Caki2 (cell line): ENCODE results near the gene TRIL. TPM values are rescaled to one million over a fixed set of nuclear protein-coding genes. Genes with fewer than 3 reads are reported as not detected.

Experiments used
- DNase-seq: peaks from one replicate; pipeline ENCODE4 v3.0.0-alpha.2; 2015; ENCODE audit warnings: low read depth
- in situ Hi-C: cut with HindIII; loops from 2 replicates; pipeline ENCODE4 v1.10.0; 2016; ENCODE audit warnings: low sequenced_read_pairs, low pct_unique_long_range_greater_than_20kb, mixed read lengths
- total RNA-seq: library from RNA; depleted of rRNA; stranded (reverse); fragments of >200 nt; shearing (Covaris generic); gene quantifications from 2 replicates; pipeline ENCODE4 v1.2.3, GENCODE V29; 2014; ENCODE audit warnings: low replicate concordance

Gene TRIL
- total RNA-seq, 1 experiment from 2014 or later, result 0.20 TPM

DNA sequence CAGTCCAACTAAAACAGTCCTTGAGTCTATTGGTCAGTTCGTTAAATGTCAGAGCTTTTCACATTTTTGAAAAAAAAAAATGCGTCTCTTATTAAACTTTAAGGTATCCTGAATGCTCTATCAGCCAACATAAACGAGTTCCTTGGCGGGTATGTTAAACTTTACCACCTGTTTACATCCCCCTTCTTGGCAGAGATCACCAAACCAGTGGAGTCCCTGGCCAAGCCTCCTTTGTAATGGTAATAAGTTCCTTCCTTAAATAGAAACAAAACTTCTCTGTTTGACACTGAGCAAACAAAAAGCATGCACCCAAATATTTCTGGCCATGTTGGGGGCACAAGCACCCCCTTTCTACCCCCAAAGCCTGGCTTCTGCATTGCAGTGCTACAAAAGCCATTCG is 3.2 kb downstream of the TRIL start:
- no peak for DNase-seq
- in situ Hi-C loops, result no loop called here

DNA sequence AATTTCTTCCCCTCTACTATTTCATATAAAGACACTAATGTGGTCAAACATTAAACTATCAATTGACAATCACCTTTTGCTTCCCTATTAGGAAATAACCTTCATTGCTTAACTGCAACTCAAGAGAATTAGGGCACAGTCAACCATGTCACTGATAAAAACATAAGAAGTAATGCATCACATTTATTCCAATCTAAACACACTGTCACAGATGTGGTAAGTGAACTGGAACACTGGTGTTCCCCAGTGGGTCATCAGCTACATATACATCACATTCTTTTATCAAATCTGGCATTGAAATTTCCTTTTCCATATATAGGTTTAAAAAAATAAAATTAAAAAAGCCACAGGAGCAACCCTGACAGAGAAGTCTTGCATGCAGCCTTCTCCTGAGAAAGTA is 3.7 kb downstream of the TRIL start:
- in situ Hi-C loops, result no loop called here
- DNase-seq, result peak; percentile 44

DNA sequence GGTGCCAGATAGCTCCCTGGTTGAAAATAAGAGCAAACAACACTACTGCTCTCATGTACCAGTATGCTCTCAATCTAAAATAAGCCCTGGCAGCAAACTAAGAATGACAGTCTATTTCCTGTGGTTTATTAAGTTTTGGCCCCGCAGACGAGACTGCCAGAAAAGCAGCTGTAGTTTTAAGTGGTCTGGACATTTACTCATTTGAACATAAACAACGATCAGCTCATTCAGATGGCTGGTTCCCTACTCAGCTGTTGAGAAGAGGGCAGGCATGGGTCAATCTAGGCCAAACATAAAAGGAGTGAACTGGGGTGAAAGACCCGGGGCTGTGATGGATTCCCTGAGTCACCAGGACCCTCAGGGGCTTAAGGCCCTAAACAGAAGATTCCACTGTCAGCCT is 4.5 kb downstream of the TRIL start:
- no peak for DNase-seq
- in situ Hi-C loops, result no loop called here

DNA sequence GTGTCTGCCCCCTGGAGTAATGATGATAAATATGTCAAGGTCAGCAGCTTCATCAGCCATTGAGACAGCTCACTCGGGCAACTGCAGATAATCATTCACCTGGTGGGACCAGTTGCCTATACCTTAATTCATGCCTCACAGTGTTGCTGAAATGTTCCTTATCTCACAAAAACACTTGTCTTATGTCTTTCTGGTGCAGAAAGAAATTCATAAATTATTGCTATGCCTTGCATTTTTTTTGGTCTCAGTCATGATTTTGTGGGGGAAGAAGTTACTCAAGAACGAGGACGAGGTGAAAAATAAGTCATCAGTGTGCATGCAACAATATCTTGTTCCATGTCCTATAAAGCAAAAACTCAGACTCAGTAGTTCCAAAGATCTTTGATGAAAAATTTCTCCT is 16.0 kb downstream of the TRIL start:
- in situ Hi-C loops, result no loop called here
- DNase-seq, result no peak

DNA sequence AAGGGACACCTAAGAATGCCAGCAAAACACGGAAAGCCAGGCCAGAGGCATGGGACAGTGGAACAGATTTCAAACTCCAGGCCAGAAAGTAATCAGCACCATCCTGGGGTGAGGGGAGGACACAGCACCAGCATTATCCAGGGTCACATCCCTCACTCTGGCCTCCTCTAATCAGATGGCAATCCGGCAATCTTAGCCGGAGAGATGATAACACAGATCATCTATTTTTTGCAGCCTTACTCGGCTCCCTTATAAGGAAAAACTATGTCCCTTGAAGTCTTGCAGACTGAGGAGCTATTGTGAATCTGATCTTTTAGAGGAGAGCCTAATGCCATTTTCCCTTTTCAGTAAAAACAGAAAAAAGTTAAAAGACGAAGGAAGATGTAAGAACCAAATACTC is 16.5 kb downstream of the TRIL start:
- in situ Hi-C loops, result no loop called here
- DNase-seq, result no peak

DNA sequence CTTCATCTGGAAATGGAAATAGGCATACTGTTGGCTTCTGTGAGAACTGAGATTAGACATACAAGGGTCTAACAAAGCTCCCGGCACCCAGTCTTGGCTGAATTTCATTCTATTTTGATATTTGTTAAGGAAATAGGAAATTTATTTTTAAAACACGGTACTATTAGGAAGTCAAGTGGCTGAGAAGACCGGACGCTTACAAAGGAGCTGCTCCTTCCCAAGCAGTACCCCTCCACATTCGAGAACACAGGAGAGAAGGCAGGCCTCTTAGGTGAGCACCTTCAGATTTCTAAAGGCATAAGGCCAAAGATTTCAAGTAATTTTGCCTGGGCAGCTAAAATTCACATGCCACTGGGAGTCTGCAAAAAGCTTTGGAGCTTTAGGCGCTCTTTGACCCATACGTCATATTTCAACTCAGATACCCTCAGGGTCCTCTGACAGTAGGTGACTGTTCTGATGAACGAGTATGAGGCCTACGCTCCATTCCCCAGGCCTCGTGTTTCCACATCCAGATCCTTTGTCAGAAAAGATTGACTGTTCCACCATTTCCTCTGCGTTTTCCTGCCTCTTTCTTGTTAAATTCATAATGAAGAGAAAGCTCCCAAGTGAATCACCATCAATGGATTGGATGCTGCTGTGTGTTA is 17.3 kb downstream of the TRIL start:
- in situ Hi-C loops, result no loop called here
- DNase-seq, result no peak

DNA sequence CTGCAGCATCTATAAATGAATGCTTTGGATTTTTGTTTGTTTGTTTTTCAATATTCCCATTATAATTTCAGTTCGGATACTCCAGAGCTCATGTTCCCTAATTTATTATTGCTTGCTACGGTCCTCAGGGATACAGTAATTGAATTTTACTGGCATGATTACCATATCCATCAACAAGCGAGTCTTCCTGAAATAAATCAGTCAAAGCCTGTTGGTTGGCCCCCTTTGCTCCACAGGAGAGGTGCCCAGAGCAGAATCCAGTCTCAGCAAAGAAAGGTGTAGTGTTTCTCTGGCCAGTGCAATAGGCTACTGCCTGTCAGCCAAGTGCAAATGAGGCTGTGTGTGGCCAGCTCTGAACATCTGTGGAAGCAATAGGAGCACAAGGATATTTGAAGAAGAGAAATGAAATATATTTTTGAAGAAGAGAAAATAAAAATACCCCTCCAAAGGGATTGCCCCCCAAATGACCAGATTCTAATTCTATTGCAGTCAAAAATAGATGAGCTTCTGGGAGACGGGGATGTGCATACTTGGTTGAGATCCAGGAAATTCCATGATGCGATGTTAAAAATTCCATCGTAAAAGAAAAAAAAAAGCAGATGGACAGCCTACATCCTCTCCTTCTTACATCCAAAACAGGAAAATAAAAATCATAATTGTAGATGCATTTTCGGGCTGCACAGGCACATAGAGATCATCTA is 18.1 kb downstream of the TRIL start:
- in situ Hi-C loops, result no loop called here
- DNase-seq, result no peak

DNA sequence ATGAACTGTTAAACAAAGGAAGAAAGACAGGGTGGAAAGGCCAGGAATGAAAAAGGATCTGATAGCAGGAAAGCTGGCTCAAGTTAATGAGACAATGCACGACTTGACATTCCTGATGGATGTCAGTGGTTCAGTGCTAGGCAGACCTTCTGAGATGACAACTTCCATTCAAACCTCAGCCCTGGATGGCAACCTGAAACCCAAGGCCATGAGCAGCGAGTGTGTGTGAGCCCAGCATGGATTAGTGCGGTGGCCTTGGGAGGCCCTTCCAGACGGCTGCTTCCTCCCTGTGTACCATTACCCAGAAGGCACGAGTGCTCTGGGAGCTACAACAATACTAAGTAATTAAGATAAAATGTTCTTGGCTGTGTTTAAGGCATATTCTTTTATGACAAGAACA is 18.8 kb downstream of the TRIL start:
- in situ Hi-C loops, result no loop called here
- no peak for DNase-seq

DNA sequence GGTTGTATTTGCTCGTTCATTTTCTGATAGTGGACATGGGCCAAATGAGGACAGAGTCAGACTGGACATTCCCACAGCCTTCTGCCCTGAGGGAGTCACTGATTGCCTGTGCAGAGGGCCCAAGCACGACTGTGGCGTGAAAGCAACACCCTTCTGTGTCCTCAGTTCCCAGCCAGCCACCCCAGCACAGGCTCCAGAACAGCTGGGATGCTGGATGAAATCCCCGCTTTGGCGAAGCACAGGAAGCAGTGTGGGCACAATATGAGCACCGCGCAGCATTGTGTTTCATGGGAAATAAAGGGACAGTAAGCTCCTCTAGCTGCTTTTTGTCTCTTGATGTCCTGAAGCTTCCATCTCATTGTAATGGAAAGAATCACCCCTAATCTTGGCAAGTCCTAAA is 20.5 kb downstream of the TRIL start:
- in situ Hi-C loops, result no loop called here
- DNase-seq, result no peak

DNA sequence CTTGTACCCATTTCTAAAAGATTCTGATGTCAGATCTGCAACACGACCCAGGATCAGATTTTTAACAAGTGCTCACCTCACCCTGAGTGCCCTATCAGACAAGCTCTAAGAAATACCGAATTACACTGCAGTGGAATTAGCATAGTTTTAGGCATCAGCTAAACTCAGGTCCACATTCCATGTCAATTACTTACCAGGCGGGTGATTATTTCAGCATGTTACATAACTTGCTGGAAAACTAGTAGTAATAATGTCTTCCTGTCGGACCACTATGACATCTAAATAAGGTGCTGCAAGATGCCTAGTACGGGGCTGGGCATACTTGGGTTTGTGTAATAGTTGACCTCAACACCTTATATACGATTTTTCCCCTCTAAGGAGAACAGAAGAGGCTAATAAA is 21.0 kb downstream of the TRIL start:
- in situ Hi-C loops, result no loop called here
- DNase-seq, result no peak

DNA sequence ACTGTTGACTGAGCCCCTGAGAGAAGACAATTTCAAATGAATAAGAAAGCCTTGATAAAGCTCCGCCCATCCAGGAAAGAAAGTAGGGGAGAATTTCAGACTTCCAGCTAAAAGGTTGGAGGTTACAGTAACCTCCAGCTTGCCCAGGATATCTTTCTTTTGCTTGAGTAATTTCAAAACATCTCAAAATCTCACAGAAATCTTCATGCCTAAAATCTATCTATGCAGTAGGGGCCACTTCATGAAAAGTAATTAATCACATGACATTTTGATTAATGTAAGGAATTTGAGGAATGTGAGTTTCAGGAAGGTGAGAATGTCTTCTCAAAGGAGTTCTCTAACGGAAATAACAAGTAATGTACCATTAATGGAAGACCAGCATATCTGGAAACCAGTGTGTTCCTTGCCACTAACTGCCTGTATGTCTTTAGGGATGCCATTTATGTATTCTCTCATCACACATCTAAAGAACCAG is 24.2 kb downstream of the TRIL start:
- in situ Hi-C loops, result no loop called here
- DNase-seq, result peak; percentile 79

DNA sequence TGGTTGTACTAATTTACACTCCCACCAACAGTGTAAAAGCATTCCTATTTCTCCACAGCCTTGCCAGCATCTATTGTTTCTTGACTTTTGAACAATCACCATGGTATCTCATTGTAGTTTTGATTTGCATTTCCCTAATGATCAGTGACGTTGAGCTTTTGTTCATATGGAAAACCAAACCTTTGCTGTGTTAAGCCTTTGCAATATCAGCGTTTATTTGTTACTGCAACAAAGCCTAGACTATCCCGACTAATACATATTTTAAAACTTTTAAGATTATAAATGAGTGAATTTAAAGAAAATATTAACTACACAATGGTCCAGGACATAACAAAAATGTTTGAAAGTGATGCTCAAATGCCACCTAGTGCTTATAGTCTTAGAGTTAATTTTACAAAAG is 26.6 kb downstream of the TRIL start:
- no peak for DNase-seq
- in situ Hi-C loops, result no loop called here

DNA sequence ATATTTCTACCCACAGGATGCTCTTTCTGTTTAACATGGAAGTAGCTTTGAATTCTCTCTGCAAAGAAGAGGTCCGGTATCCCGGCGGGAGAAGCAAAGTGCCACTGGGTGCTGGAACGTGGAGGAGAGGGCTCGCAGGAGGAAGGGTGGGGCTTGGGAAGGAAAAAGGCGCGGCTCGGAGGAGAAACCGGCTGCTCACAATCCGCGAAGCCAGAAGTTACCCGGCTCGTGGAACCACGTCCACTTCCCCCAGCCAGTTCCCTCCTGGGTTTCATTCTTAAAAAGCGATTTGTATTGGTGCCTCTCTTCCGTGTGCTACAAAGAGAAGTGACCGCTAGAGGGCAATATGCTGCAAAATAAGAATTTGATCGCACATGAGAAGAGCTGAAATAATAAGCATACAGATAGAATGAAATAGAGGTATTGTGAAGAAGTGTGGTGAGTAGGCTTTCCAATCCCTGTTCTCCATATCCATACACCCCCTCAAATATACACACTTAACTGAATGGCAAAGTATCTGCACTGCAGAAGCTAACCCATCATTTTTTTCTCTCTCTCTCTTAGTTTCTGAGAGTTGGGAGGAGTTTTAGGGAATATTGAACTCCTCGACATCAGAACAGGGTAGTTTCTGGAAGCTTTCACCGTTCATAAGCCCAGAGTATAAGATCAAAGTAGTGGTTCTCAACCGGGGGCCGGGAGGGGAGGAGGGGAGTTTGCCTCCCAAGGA is 31.1 kb downstream of the TRIL start:
- in situ Hi-C loops, result no loop called here
- DNase-seq, result peak; percentile 82

DNA sequence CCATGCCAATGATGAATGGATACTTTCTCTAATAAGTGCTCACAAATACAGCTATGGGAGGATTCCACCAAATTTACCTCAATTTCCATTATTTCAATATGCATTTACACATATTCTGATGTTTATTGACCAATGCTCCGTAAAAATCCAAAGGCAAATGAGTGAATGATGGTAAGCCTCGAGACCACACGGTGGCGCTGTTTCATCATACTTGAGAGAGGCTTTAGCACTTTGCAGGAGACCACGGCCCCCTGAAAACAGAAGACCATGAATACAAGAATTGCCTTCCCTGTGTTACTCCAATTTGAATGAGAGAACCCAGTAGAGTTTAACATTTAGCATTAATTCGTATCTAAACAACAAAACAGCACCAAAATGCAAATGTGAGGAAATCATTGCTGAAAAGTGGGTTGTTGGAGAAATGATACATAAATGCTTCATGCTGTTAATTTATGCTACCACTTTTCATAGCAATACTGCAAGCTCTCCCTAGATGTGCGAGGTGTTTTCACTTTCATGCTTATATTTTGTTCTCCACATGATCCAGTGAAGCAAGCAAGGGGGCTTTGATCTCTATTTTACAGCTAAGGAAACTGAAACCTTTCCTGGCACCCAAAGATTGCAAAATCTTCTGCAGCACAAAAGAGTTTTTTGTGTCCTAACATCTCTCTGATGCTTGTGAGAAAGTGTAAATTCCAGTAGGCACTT is 35.4 kb downstream of the TRIL start:
- in situ Hi-C loops, result no loop called here
- peak; percentile 54 for DNase-seq

DNA sequence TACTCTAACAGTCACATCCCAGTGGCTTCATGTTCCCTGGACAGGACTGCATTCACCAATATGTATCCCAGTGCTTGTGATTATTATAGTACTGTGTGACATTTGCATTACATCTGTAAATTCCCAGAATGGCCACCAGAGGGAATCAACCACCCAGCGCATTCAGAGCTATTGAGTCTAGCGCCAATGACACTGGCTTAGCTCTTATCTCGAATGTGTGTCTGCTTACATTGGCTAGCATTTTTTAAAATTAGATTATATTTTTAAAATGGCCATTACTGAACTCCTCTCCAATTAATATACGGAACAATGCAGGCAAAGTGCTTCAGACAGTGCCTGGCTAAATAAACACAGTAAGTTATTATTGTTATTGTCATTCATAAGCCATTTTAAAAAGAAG is 36.3 kb downstream of the TRIL start:
- DNase-seq, result peak; percentile 57
- in situ Hi-C loops, result no loop called here

DNA sequence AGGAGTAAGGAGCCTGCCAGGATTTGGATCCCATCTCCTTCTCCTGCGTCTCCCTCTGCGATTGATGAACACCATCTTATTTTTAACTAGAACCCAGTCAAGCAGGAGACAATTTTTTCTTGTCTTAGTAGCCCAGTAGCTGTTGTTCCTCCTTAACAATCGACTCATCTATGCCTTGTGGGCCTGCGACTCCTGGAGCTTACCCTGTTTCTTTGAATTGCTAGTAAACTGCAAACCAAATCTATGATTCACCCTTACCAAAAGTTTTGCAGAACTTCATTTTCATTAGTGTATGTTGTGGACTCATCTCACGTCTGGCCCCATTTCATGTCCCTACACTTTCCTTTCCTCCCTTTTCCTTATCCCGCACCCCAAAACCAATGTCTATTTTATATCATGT is 37.7 kb downstream of the TRIL start:
- no peak for DNase-seq
- in situ Hi-C loops, result no loop called here

DNA sequence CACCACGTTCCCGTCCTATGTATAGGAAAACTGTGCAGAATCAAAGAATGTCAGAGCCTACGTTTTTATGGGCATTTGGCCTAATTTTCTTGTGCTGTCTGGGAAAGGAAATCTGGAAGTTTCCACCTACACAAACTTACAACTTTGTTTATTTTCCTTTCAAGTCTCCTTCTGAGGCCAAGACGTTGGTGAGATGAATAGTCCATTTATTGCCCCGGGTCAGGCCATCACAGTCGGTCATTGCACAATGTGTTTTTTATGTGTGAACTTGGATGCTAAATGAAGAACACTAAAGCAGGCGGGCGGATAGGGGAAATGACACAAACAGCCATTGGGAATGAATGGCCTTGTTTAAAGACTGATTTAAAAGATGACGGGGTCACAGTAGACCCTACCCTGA is 38.6 kb downstream of the TRIL start:
- in situ Hi-C loops, result no loop called here
- DNase-seq, result no peak

DNA sequence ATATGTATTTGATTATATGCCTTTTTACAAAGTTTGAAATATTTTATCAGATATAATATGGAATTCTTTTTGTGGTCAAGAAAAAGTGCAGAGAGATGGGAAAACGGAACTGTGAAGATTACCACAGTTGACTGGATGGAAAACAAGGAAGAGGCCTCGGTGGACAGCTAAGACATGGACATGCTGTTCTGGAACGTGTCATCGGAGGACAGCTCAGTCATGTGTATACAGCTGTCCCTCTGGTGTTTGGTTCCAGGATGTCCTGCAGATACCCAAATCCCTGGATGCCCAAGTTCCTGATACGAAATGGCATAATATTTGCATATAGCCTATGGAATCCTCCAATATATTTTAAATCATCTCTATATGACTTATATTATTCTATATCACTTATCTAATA is 49.4 kb downstream of the TRIL start:
- in situ Hi-C loops, result no loop called here
- DNase-seq, result no peak

DNA sequence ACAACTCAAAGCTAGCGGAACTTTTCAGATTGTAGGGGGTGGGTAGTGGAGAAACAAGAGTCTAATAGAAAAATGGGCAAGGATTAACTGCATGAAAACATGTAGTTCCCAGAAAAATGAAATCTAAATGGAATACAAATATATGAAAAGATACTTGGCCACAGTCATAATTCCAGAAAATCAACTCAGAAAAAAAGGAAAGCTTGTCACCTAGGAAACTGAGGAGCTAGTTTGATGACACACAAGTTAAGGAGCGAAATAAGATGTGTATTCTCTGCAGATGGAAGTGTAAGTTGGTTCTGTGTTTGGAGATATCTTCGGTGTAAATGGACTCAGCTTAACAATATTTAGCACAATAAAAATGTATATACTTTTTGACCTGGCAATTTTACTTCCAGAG is 52.7 kb downstream of the TRIL start:
- no peak for DNase-seq
- in situ Hi-C loops, result no loop called here
